Right ventricle myocardium inferior (tissue), 1 donor: ENCODE data around the gene TTC7B. TPM values are rescaled to one million over a fixed set of nuclear protein-coding genes. Genes with fewer than 3 reads are reported as not detected.
A peak's percentile ranks its signal among the peaks of the same experiment; 100 is the strongest.

Source experiments
- ATAC-seq: fragments of 200-7000 bp; cut with Tn5 transposase; one replicate; pipeline ENCODE4 v1.9.1; 2020; ENCODE audit warnings: mild to moderate bottlenecking, moderate library complexity
- DNase-seq: peaks from one replicate; pipeline ENCODE4 v3.0.0; 2021; ENCODE audit errors: missing footprints
- intact Hi-C: fragments of 100-400 bp; cut with DNase I; formaldehyde crosslinking; loops from one replicate; pipeline ENCODE4 v1.11.0; 2022
- total RNA-seq: library from RNA; stranded (reverse); fragmentation: NEBNext Ultra II Directional; extraction: Animal tissue kit (Norgen Biotek cat#: 25700); gene quantifications from one replicate; pipeline ENCODE4 v1.2.1, GENCODE V29; 2021
- donor health status: DM: no; HTN: yes; CAD: no; lungs with severe emphysema.

The TTC7B gene
- total RNA-seq, 1 donor from 2014 or later, result 67.5 TPM

DNA sequence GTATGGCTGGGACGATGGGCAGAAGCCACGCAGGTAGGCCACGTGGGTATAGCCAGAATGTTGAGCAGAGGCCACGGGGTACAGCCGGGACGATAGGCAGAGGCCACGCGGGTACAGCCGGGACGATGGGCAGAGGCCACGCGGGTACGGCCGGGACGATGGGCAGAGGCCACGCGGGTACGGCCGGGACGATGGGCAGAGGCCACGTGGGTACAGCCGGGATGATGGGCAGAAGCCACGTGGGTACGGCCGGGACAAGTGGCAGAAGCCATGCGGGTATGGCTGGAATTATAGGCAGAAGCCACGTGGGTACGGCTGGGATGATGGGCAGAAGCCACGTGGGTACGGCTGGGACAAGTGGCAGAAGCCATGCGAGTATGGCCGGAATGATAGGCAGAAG is 195.0 kb downstream of the TTC7B start:
- ATAC-seq (no peak), DNase-seq (no peak)
- intact Hi-C loops, result no loop called here

- ATAC-seq (no peak), DNase-seq (no peak)
- intact Hi-C loops, result no loop called here
These were observed 195.6 kb downstream of the TTC7B start for GRCh38 chr14:90620568-90621077.

DNA sequence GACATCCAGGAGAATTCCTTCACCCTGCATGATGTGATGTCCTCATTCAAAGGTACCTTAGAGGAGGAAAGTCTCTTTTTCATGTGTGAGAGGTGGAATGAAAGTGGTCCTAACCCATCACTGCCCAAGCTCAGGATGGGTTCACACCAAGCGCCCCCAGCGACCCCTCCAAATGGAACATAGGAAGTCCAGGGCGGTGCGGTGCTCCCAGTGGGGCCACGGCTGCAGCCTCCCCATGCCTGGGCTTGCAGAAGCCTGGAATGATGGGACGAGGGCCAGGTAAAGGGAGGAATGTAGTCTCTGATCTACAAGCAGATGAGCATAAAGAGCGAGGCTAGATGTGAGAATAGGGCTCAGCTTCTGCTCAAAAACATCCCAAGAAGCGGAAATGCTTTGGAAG is 196.3 kb downstream of the TTC7B start:
- intact Hi-C loops, result loop anchor here (5.0 kb wide), 1 partner anchor 83 kb away; no protein-coding TSS in a partner anchor
- ATAC-seq (no peak), DNase-seq (no peak)

DNA sequence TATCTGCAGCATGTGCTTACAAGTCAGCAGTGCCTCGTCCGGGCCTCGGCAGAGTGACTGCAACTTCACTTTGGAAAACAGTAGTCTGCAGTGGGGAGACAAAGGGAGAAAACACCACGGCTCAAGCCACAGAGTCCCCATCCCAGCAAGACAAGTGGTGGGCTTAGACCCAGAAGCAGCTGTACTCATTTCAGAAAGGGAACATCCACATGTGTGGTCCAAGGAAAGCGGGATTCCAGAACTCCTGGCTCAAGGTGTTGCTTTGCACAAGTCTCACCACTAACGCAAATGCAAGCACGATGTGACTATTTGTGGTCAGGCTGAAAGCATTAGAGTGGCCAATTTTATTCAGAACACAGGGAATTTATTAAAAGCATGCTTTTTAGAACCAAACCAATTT is 198.3 kb downstream of the TTC7B start:
- DNase-seq, result no peak
- intact Hi-C loops, result loop anchor here (5.0 kb wide), 1 partner anchor 81 kb away; no protein-coding TSS in a partner anchor
- ATAC-seq, result no peak

DNA sequence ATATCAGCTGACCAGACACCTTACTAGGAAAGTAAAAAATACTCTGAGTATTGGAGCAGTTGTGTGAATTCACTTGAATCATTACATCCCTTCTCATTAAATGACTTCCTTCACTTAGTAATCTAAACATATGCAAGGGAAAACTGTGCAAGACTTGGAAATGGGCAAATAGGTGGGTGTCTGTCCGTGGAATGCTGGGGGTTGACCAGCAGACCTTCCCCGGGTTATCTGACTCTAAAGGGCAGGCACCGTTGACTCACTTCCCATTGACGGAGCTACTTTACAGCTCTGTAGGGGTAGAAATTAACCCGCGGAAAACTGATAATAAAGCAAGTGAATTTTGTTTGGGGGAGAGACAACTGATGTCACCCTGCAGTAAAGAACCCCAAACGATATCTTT is 199.3 kb downstream of the TTC7B start:
- DNase-seq (no peak), ATAC-seq (no peak)
- intact Hi-C loops, result loop anchor here (5.0 kb wide), 1 partner anchor 80 kb away; no protein-coding TSS in a partner anchor

- no peak for ATAC-seq
- intact Hi-C loops, result loop anchor here (5.0 kb wide), 1 partner anchor 79 kb away; no protein-coding TSS in a partner anchor
- DNase-seq, result no peak
These were observed 199.9 kb downstream of the TTC7B start for GRCh38 chr14:90616313-90616712.

DNA sequence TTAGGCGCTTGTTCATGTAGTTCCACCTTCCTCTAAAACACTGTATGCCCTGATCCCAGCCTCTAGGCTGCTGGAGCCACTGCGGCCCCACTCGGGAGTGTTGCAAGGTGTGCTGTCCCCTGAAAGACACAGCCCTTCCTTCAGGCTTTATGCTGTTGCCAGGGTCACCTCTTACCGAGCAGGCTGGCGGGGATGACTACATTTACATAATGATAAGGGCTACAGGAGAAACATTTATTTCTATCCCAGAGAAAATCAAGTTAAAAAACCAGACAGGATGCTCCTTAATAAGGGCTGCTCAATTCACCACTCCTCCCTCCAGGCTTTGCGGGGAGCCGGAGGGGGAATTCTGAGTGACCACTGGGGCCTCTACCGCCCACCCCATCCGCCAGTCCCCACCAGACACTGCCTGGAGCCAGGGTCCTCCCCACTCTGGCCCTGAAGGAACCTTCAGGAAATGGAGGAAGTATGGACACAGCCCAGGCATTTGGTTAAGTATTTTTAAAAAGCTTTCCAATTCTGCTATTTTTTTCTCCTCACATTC is 200.6 kb downstream of the TTC7B start:
- no peak for DNase-seq
- intact Hi-C loops, result loop anchor here (5.0 kb wide), 1 partner anchor 78 kb away; no protein-coding TSS in a partner anchor
- peak; percentile 24 for ATAC-seq

DNA sequence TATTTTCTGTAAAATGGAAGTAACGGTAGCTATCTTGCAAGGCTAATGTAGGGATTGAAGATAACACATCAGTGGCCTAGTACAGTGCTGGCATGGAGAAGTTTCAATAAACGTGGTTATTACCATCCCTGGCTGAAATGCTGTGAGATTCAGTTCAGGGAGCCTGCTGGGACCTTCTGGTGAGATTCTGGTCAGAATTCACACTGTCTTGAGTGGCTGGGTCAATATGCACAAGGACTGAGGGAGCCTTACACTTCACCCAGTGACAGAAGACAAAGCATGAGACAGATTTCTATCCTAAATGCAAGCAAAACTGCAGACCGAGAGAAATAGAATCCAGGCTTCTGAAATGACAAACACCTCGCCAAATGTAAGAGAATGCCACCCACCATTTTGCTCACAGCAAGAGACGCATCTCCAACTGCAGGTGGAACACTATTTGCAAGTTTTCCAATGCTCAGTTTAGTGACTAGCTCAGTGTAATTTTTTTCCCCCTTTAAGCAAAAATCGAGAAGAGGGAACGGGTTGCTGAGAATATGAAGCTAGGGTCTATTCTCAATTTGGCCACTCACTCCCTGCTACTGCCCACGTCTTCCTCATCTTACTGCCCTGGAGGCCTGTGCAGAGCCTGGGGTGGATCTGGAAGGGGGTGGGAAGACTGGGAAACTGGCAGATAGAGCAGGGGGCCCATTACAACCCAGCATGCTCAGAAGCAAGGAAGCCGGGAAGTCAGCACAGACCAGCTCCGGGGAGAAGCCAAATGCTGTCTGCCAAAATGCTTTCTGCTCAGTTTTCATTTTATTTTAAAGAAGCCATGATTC is 201.3 kb downstream of the TTC7B start:
- intact Hi-C loops, result loop anchor here (5.0 kb wide), 1 partner anchor 78 kb away; no protein-coding TSS in a partner anchor

DNA sequence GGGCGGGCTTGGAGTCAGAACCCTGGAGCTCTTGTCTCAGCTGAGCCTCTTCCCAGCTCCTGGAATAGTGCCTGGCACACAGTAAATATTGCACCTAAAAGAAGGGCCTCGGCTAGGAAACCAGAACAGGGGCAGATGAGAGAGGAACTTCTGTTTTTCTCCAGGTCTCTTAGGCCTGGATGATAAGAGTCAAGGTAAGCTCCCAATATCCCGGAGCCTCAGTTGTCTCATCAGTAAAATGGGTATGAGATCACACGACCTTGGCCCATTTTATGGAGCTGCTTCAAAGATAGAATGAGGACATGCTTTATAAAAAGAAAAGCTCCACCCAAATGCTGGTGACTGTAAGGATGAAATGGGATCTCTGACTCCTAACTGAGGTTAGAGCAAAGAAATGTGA is 202.2 kb downstream of the TTC7B start:
- DNase-seq (no peak), ATAC-seq (no peak)
- intact Hi-C loops, result no loop called here

More for the DNA sequence above, 201.3 kb downstream of the TTC7B start:
- no peak for DNase-seq
- peak; percentile 14 for ATAC-seq

DNA sequence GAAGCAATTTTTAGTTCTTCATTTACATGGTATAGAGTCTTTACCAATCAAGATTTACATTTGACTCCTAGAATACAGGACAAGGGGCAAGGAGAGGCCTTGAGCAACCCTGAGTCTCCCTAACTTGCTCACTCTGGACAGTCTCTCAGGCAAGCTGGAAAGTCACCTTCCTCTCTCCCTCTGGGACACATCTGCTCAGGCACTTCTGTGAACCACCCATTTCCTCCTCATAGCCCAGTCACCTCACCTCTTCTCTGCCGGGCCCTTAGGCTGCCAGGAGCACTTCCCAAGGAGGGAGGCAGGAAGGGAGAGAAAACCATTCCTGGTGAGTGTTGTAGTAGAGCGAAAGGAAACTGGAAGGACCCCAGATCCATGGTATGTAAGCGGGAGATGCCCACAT is 202.8 kb downstream of the TTC7B start:
- no peak for ATAC-seq
- intact Hi-C loops, result no loop called here
- DNase-seq, result no peak

DNA sequence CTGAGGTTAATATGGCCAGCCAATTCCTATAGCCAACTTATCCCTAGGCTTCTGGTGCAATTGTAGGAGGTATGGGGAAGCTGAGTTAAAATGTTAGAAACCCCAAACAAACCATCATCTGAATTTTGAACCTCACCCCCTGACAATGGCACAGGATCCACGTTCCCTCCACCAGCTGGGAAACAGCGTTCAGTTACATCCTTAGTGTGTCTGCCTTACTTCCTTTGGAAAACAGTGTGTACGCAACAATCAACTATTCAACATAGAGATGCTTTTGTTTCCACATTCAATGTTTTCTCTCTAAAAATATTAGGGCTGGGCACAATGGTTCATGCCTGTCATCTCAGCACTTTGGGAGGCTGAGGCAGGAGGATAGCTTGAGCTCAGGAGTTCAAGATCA is 203.4 kb downstream of the TTC7B start:
- DNase-seq, result no peak
- intact Hi-C loops, result no loop called here
- no peak for ATAC-seq

GRCh38 chr14:90611936-90612335 is 204.3 kb downstream of the TTC7B start:
- DNase-seq (no peak), ATAC-seq (no peak)
- intact Hi-C loops, result no loop called here

GRCh38 chr14:90611501-90611900 is 204.7 kb downstream of the TTC7B start:
- no peak for ATAC-seq
- intact Hi-C loops, result no loop called here
- no peak for DNase-seq

- intact Hi-C loops, result no loop called here
- no peak for ATAC-seq
- DNase-seq, result no peak
These were observed 205.7 kb downstream of the TTC7B start for GRCh38 chr14:90610346-90611040.

GRCh38 chr14:90609376-90609775 is 206.9 kb downstream of the TTC7B start:
- intact Hi-C loops, result no loop called here
- DNase-seq (no peak), ATAC-seq (no peak)

DNA sequence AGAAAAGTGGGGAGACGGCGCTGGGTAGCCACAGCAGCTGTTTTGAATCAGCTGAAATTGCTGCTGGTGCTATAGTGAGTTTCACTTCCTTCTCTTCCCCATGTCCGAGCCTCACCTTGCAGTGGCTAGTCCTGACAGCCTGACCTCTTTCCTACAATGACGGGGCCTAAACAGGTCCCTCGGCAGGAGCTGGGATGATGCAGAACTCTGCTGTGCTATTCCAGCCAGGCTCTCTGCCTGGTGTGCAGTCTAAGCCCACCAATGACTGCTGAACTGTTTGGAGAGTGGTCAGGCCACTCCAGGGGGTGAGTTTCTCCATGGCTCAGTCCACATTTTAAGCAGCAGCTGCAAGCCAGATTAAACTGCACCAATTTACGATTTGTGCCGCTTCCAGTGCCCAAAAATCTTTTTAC is 207.3 kb downstream of the TTC7B start:
- ATAC-seq, result peak; percentile 20
- no peak for DNase-seq
- intact Hi-C loops, result no loop called here

DNA sequence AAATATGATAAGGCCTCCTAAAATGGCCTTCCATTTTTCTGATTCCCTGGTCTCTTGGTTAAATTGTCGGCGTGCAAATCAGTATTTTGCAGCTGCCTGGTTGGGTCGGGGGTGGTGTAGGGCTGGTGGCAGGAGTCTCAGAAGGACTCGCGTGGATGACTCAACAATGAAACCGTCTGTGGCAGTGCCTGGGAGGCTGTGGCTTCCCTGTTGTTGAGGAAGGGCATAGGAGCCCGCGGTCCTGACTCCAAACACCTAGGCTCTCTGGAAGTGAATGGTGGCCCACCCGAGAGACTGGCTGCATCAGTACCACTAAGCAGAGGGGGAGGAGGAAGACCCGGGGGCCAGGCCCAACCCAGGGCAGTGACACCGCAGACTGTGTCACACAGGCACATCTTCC is 207.9 kb downstream of the TTC7B start:
- no peak for DNase-seq
- ATAC-seq, result no peak
- intact Hi-C loops, result no loop called here

GRCh38 chr14:90607141-90607540 is 209.1 kb downstream of the TTC7B start:
- no peak for DNase-seq
- intact Hi-C loops, result no loop called here
- ATAC-seq, result peak; percentile 63

DNA sequence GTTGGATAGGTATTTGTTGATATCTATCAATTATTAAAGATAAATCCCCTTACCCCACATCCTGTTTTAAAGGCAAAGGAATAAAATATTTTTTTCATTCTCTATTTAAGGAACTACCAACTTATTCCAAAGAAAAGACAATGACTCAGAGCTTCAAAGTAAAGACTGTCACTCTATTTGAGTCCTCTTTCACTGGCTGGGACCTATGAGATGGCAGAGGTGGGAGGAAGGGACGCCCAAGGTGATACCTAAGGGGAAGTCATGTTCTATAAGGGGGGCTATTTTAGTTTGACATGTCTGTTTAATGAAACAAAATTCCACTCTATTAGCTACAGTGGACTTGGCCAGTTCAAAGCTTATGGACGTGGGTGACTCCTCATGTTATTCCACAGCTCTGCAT is 209.8 kb downstream of the TTC7B start:
- DNase-seq (no peak), ATAC-seq (no peak)
- intact Hi-C loops, result no loop called here
